WERI-Rb-1 (cell line): ENCODE measurements around the gene ANO7.

Experiments
- DNase-seq: peaks from one replicate; pipeline ENCODE4 v3.0.0-alpha.2; 2020
- H3K27ac ChIP-seq: fragments of 250-450 bp; sonication (Bioruptor Pico); 2 replicates; pipeline ENCODE4 v1.5.1; 2020; ENCODE audit warnings: mild to moderate bottlenecking, moderate library complexity
- H3K27me3 ChIP-seq: fragments of 250-450 bp; sonication (Bioruptor Pico); 2 replicates; pipeline ENCODE4 v1.5.1; 2021; ENCODE audit warnings: mild to moderate bottlenecking, low read depth, moderate library complexity; ENCODE audit not compliant: insufficient read depth, severe bottlenecking
- H3K36me3 ChIP-seq: fragments of 250-450 bp; sonication (Bioruptor Pico); 2 replicates; pipeline ENCODE4 v1.5.1; 2020; ENCODE audit warnings: mild to moderate bottlenecking, moderate library complexity
- H3K4me3 ChIP-seq: 2 replicates; pipeline ENCODE4 v1.5.1; 2011; ENCODE audit warnings: low read depth, mild to moderate bottlenecking, control low read depth, low read length
- H3K9me3 ChIP-seq: fragments of 250-450 bp; sonication (Bioruptor Pico); 2 replicates; pipeline ENCODE4 v1.5.1; 2021; ENCODE audit warnings: mild to moderate bottlenecking, moderate library complexity; ENCODE audit not compliant: severe bottlenecking
- TF ChIP-seq, protein P1 (sequence below): IDR thresholded peaks from 2 replicates; pipeline ENCODE4 v1.5.1; 2011; ENCODE audit warnings: low read depth, mild to moderate bottlenecking, control low read depth, inconsistent platforms, low read length

Gene ANO7

GRCh38 chr2:241149925-241150659 is 38.4 kb upstream of the ANO7 start, which contains the start of gene PPP1R7:
Gene PPP1R7 (plus strand): TSS chr2:241150467. CDS start chr2:241150496, 29 bp downstream.
- Histone ChIP-seq H3K27ac (peak within 1 kb of the TSS; percentile 85), H3K36me3 (peaks cover 12% of the 10 kb centered on the region), H3K4me3 (peak within 1 kb of the TSS; percentile 66), H3K27me3 (no peaks in the 10 kb centered on the region), H3K9me3 (no peaks in the 10 kb centered on the region)
- TF ChIP-seq, protein P1, sequence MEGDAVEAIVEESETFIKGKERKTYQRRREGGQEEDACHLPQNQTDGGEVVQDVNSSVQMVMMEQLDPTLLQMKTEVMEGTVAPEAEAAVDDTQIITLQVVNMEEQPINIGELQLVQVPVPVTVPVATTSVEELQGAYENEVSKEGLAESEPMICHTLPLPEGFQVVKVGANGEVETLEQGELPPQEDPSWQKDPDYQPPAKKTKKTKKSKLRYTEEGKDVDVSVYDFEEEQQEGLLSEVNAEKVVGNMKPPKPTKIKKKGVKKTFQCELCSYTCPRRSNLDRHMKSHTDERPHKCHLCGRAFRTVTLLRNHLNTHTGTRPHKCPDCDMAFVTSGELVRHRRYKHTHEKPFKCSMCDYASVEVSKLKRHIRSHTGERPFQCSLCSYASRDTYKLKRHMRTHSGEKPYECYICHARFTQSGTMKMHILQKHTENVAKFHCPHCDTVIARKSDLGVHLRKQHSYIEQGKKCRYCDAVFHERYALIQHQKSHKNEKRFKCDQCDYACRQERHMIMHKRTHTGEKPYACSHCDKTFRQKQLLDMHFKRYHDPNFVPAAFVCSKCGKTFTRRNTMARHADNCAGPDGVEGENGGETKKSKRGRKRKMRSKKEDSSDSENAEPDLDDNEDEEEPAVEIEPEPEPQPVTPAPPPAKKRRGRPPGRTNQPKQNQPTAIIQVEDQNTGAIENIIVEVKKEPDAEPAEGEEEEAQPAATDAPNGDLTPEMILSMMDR, result 0 out of 2 replicates have a peak, but pooled peaks have one; percentile 3
- DNase-seq, result peak; percentile 96

GRCh38 chr2:241150660-241151530 is 37.6 kb upstream of the ANO7 start:
- no peak for DNase-seq
- Histone ChIP-seq H3K27ac (peak overlapping the region; percentile 69), H3K27me3 (no peaks in the 10 kb centered on the region), H3K9me3 (no peaks in the 10 kb centered on the region), H3K36me3 (peaks cover 12% of the 10 kb centered on the region), H3K4me3 (peak overlapping the region; percentile 66)
- TF ChIP-seq, protein P1, result no peak

- Histone ChIP-seq H3K4me3 (no peak overlapping the region), H3K9me3 (no peaks in the 10 kb centered on the region), H3K27ac (no peak overlapping the region), H3K27me3 (no peaks in the 10 kb centered on the region), H3K36me3 (peaks cover 12% of the 10 kb centered on the region)
- TF ChIP-seq, protein P1, result no peak
- no peak for DNase-seq
These were observed 36.4 kb upstream of the ANO7 start for GRCh38 chr2:241151934-241152660.

GRCh38 chr2:241153616-241154015 is 34.9 kb upstream of the ANO7 start:
- no peak overlapping the region for H3K27ac ChIP-seq
- DNase-seq, result no peak
- no peak overlapping the region for H3K4me3 ChIP-seq

DNA sequence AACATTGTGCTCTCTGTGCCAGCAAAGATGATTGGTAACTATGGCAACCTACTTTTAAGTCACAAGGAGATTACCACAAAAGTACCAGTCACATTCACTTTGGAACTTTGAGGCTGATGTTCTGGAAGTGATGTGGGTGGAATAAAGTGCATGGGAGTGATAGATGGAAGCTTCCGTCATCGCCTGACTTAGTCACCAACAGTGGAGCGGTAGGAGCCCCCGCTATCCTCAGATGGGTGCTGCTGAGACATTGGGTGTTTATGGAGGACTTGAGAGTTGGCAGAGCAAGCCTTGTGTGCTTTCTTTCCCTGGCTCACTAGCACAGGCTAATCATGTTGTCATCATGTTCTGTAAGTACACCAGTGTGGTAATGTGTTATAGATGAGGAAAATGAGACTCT is 33.6 kb upstream of the ANO7 start:
- H3K36me3 ChIP-seq, result peaks cover 31% of the 10 kb centered on the region
- TF ChIP-seq, protein P1, result no peak
- no peak for DNase-seq
- no peaks in the 10 kb centered on the region for H3K27me3 ChIP-seq
- no peak overlapping the region for H3K27ac ChIP-seq
- no peaks in the 10 kb centered on the region for H3K9me3 ChIP-seq
- no peak overlapping the region for H3K4me3 ChIP-seq

More at GRCh38 chr2:241153616-241154015, 34.9 kb upstream of the ANO7 start:
- Histone ChIP-seq H3K27me3 (no peaks in the 10 kb centered on the region), H3K36me3 (peaks cover 22% of the 10 kb centered on the region), H3K9me3 (no peaks in the 10 kb centered on the region)
- TF ChIP-seq, protein P1, result no peak
